Breast epithelium (tissue), 3 donors: ENCODE data around the gene CORO2B.

ENCODE experiments used
- CTCF ChIP-seq, 3 donors: fragments of 450-650 bp; IDR thresholded peaks; one replicate each; pipeline ENCODE4 v1.5.1; 2016 to 2017; ENCODE audit warnings: antibody characterized with exemption in 3 of 3, mild to moderate bottlenecking in 3 of 3, moderate library complexity in 3 of 3
- POLR2A ChIP-seq: fragments of 450-650 bp; IDR thresholded peaks from one replicate; pipeline ENCODE4 v1.6.1; 2016; ENCODE audit warnings: antibody characterized with exemption, mild to moderate bottlenecking, moderate library complexity

- no peak for TF ChIP-seq CTCF (IDR thresholded peaks at IDR 0.05)
- TF ChIP-seq POLR2A, result no peak
Observed at GRCh38 chr15:68770216-68770615, 191.4 kb downstream of the CORO2B start.
